Stimulated activated CD4-positive, alpha-beta T cell treated with anti-CD3 and anti-CD28 coated beads, Interleukin-4, amount 100 ng/mL, for 4 hours (primary cell): ENCODE data around the gene IL36G.
"Not testable (repeated sequence)": the region's sequence is repeated elsewhere in the genome, so short reads cannot be mapped to it uniquely, and the experiment has no call there.

Experiments used
- DNase-seq, 2 experiments: peaks; one replicate each; pipeline ENCODE4 v3.0.0-alpha.2; 2020

Gene IL36G

GRCh38 chr2:112977559-112978056, at the start of gene IL36G:
IL36G (plus strand) TSS chr2:112978006; CDS start chr2:112978639, 633 bp downstream.
- no peak for DNase-seq

- no peak for DNase-seq
These were observed 44.5 kb upstream of the IL36G start for GRCh38 chr2:112933261-112933660.

GRCh38 chr2:112934117-112934516, 43.7 kb upstream of the IL36G start:
- not testable (repeated sequence) for DNase-seq

GRCh38 chr2:112936927-112937232, 40.9 kb upstream of the IL36G start:
- DNase-seq = no peak

GRCh38 chr2:112938904-112939303, 38.9 kb upstream of the IL36G start:
- DNase-seq = no peak

- no peak for DNase-seq
These were observed 38.4 kb upstream of the IL36G start for GRCh38 chr2:112939425-112939824.

GRCh38 chr2:112940859-112941625, 36.8 kb upstream of the IL36G start:
- no peak for DNase-seq

- peak; percentile 21 to 42 for DNase-seq
These were observed 35.8 kb upstream of the IL36G start for GRCh38 chr2:112941753-112942653.

GRCh38 chr2:112942654-112943002, 35.2 kb upstream of the IL36G start:
- no peak for DNase-seq

- no peak for DNase-seq
These were observed 32.8 kb upstream of the IL36G start for GRCh38 chr2:112944971-112945370.

- no peak for DNase-seq
These were observed 31.7 kb upstream of the IL36G start for GRCh38 chr2:112946086-112946485.

- DNase-seq = no peak
These were observed 30.4 kb upstream of the IL36G start for GRCh38 chr2:112947374-112947773.

GRCh38 chr2:112949456-112949855, 28.4 kb upstream of the IL36G start:
- DNase-seq = no peak

GRCh38 chr2:112954364-112954763, 23.4 kb upstream of the IL36G start:
- no peak for DNase-seq

GRCh38 chr2:112957511-112957910, 20.3 kb upstream of the IL36G start:
- DNase-seq = no peak

GRCh38 chr2:112958428-112959108, 19.2 kb upstream of the IL36G start:
- DNase-seq = no peak

GRCh38 chr2:112959109-112959812, 18.5 kb upstream of the IL36G start:
- no peak for DNase-seq

- no peak for DNase-seq
These were observed 17.5 kb upstream of the IL36G start for GRCh38 chr2:112960230-112960825.

- no peak for DNase-seq
These were observed 15.3 kb upstream of the IL36G start for GRCh38 chr2:112962308-112963175.

GRCh38 chr2:112967023-112967422, 10.8 kb upstream of the IL36G start:
- no peak for DNase-seq

GRCh38 chr2:112972423-112973086, 5.3 kb upstream of the IL36G start:
- DNase-seq = no peak
